Mammary epithelial cell (primary cell): ENCODE measurements around the gene F9.

ENCODE experiments used
- CTCF ChIP-seq, 2 donors: IDR thresholded peaks in 1 of 2; conservative IDR thresholded peaks in 1 of 2; 2 replicates each; pipeline ENCODE4 v1.5.1; 2011 to 2012; ENCODE audit warnings: inconsistent platforms in 2 of 2, low read length in 2 of 2, mild to moderate bottlenecking in 2 of 2, control low read depth in 1 of 2, low read depth in 1 of 2; ENCODE audit not compliant: insufficient read depth in 1 of 2; ENCODE audit errors: extremely low read depth in 1 of 2
- EZH2 ChIP-seq: IDR thresholded peaks from 2 replicates; pipeline ENCODE4 v1.6.1; 2012; ENCODE audit warnings: low read length, inconsistent platforms, borderline replicate concordance

- TF ChIP-seq CTCF (conservative IDR thresholded peaks at IDR 0.05 in 1 of 2, IDR thresholded peaks at IDR 0.05 in 1 of 2; ENCODE audit: extremely low read depth in 1 of 2, insufficient read depth in 1 of 2, low read depth in 1 of 2, low read length in 2 of 2) (no peak), EZH2 (no peak)
Measured at GRCh38 chrX:139506333-139506732, 24.2 kb upstream of the F9 start.
